Measurements from ENCODE around the gene RFX2.

The RFX2 gene

DNA sequence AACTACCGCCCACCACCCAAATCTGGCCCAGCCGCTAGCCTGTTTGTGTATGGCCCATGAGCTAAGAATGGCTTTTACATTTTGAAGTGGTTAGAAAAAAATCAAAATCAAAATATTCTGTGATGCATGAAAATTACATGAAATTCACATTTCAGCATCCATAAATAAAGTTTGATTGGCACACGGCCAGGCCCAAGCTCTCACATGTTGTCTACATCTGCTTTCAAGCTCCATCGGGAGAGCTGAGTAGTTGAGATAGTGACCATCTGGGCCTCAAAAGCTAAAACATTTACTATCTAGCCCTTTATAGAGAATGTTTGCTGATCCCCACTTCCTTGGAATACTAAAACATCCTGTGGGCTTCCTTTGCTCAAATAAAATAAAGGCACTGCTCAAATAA, 14.5 kb downstream of the RFX2 start:
- H4K20me1 ChIP-seq (ENCODE audit: control insufficient read depth, insufficient read depth, low read depth, low read length): no peaks in the 10 kb centered on the region
- no peak for TF ChIP-seq EZH2phosphoT487 (IDR thresholded peaks at IDR 0.05; ENCODE audit: borderline replicate concordance, low read length)
- TF ChIP-seq, protein P1, sequence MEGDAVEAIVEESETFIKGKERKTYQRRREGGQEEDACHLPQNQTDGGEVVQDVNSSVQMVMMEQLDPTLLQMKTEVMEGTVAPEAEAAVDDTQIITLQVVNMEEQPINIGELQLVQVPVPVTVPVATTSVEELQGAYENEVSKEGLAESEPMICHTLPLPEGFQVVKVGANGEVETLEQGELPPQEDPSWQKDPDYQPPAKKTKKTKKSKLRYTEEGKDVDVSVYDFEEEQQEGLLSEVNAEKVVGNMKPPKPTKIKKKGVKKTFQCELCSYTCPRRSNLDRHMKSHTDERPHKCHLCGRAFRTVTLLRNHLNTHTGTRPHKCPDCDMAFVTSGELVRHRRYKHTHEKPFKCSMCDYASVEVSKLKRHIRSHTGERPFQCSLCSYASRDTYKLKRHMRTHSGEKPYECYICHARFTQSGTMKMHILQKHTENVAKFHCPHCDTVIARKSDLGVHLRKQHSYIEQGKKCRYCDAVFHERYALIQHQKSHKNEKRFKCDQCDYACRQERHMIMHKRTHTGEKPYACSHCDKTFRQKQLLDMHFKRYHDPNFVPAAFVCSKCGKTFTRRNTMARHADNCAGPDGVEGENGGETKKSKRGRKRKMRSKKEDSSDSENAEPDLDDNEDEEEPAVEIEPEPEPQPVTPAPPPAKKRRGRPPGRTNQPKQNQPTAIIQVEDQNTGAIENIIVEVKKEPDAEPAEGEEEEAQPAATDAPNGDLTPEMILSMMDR (IDR thresholded peaks at IDR 0.05; ENCODE audit: low read depth, low read length, poor library complexity, severe bottlenecking): no peak
- H3K4me2 ChIP-seq (ENCODE audit: low read length): no peak overlapping the region

GRCh38 chr19:6092329-6093286, 17.7 kb downstream of the RFX2 start:
- H3K27me3 ChIP-seq (ENCODE audit: control insufficient read depth, low read length): peaks cover 18% of the 10 kb centered on the region
- H3K4me1 ChIP-seq (ENCODE audit: control insufficient read depth, low read length): peaks cover 8% of the 10 kb centered on the region
- H3K9me2 ChIP-seq (replicated peaks; ENCODE audit: control insufficient read depth, low read length): no peaks in the 10 kb centered on the region
- no peaks in the 10 kb centered on the region for H3K9me3 ChIP-seq (ENCODE audit: control insufficient read depth, insufficient read depth, low read length)
- TF ChIP-seq EZH2phosphoT487 (IDR thresholded peaks at IDR 0.05; ENCODE audit: borderline replicate concordance, low read length): no peak
- TF ChIP-seq, protein P1 (IDR thresholded peaks at IDR 0.05; ENCODE audit: low read depth, low read length, poor library complexity, severe bottlenecking): no peak
- no peaks in the 10 kb centered on the region for H3K79me2 ChIP-seq (ENCODE audit: control insufficient read depth, low read length)
- no peak overlapping the region for H3K27ac ChIP-seq (ENCODE audit: low read depth, low read length)
- no peaks in the 10 kb centered on the region for H3K36me3 ChIP-seq (ENCODE audit: control insufficient read depth, low read length)
- no peak overlapping the region for H3K4me3 ChIP-seq (ENCODE audit: low read length)
- no peak overlapping the region for H3K4me2 ChIP-seq (ENCODE audit: low read length)
- no peaks in the 10 kb centered on the region for H3F3A ChIP-seq (ENCODE audit: control insufficient read depth, insufficient read depth)
- H4K20me1 ChIP-seq (ENCODE audit: control insufficient read depth, insufficient read depth, low read depth, low read length): no peaks in the 10 kb centered on the region

More for the DNA sequence above, 14.5 kb downstream of the RFX2 start:
- no peaks in the 10 kb centered on the region for H3K27me3 ChIP-seq (ENCODE audit: control insufficient read depth, low read length)
- H3K4me3 ChIP-seq (ENCODE audit: low read length): no peak overlapping the region
- H3F3A ChIP-seq (ENCODE audit: control insufficient read depth, insufficient read depth): no peaks in the 10 kb centered on the region
- H3K36me3 ChIP-seq (ENCODE audit: control insufficient read depth, low read length): no peaks in the 10 kb centered on the region
- H3K27ac ChIP-seq (ENCODE audit: low read depth, low read length): no peak overlapping the region
- H3K9me2 ChIP-seq (replicated peaks; ENCODE audit: control insufficient read depth, low read length): no peaks in the 10 kb centered on the region
- no peaks in the 10 kb centered on the region for H3K9me3 ChIP-seq (ENCODE audit: control insufficient read depth, insufficient read depth, low read length)
- H3K79me2 ChIP-seq (ENCODE audit: control insufficient read depth, low read length): no peaks in the 10 kb centered on the region
- H3K4me1 ChIP-seq (ENCODE audit: control insufficient read depth, low read length): no peaks in the 10 kb centered on the region

DNA sequence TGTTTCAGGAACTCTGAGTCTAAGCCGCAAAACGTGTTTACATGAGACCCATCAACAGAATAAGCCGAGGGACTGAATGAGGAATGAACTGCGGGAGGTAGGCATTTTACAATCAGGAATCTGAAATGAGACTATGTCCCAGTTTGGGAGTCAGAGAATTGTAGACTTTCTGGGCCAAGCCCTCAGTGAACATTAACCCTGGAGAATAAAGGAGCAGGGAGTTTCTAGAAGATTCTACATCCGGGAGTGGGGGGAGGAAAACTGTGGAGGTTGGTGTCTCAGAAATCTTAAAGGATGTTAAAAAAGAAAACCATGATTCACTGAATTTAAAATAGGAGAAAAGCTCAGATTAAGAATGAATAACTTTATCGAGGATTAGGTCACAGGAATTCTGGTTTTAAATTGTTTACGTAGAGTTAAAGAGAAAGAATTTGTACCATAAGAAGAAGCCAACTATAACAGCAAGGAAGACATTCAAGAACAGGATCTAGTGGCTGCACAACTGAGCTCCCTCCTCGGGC, 18.5 kb downstream of the RFX2 start:
- no peak overlapping the region for H3K27ac ChIP-seq (ENCODE audit: low read depth, low read length)
- H3K36me3 ChIP-seq (ENCODE audit: control insufficient read depth, low read length): no peaks in the 10 kb centered on the region
- H3K27me3 ChIP-seq (ENCODE audit: control insufficient read depth, low read length): peaks cover 25% of the 10 kb centered on the region
- H4K20me1 ChIP-seq (ENCODE audit: control insufficient read depth, insufficient read depth, low read depth, low read length): no peaks in the 10 kb centered on the region
- no peak overlapping the region for H3K4me3 ChIP-seq (ENCODE audit: low read length)
- H3K9me3 ChIP-seq (ENCODE audit: control insufficient read depth, insufficient read depth, low read length): no peaks in the 10 kb centered on the region
- H3F3A ChIP-seq (ENCODE audit: control insufficient read depth, insufficient read depth): no peaks in the 10 kb centered on the region
- H3K9me2 ChIP-seq (replicated peaks; ENCODE audit: control insufficient read depth, low read length): no peaks in the 10 kb centered on the region
- TF ChIP-seq, protein P1 (IDR thresholded peaks at IDR 0.05; ENCODE audit: low read depth, low read length, poor library complexity, severe bottlenecking): no peak
- TF ChIP-seq EZH2phosphoT487 (IDR thresholded peaks at IDR 0.05; ENCODE audit: borderline replicate concordance, low read length): no peak
- no peak overlapping the region for H3K4me2 ChIP-seq (ENCODE audit: low read length)
- H3K4me1 ChIP-seq (ENCODE audit: control insufficient read depth, low read length): peaks cover 16% of the 10 kb centered on the region
- no peaks in the 10 kb centered on the region for H3K79me2 ChIP-seq (ENCODE audit: control insufficient read depth, low read length)

All from DOHH2 (cell line).